Heart left ventricle (tissue), 13 donors: ENCODE results near the gene USP25.

ENCODE experiments used
- CTCF ChIP-seq, 12 donors: fragments of 200-600 bp; sonication (generic) in 4 of 12; IDR thresholded peaks; one replicate each; pipeline versions ENCODE4 v1.5.0 to v1.8.0; 2018 to 2022; ENCODE audit warnings: antibody characterized with exemption in 12 of 12, mild to moderate bottlenecking in 5 of 12
- POLR2A ChIP-seq, 2 donors: fragments of 450-650 bp; IDR thresholded peaks; one replicate each; pipeline ENCODE4 v1.6.1; 2017; ENCODE audit warnings: antibody characterized with exemption in 2 of 2, mild to moderate bottlenecking in 2 of 2, moderate library complexity in 2 of 2
- donor health status: ischemic (EF 13 %, LVEDD 7.1; RV severe dilation, severe dysfunction).
- donor health status: DM: no; HTN: yes; CAD: no.
- donor health status: DM: no; HTN: no; CAD: no.
- donor health status: ischemic (EF 25% LVEDD 6.9; RV normal size, moderate dysfunction).
- donor health status: ischemic (EF 25% LVEDD 5.7; RV mildly dilated, moderate dysfunction).
- donor health status: ischemic (EF 35%, LVEDD 5.7; RV mildly dilated, moderate dysfunction).
- donor health status: nonischemic (EF 11% LVEDD 7.7; RV severe dilation, severe dysfunction).
- donor health status: DM: yes; HTN: yes; CAD: no.
- donor health status: PGD.
- donor health status: ischemic (EF 29% LVEDD 5.4; RV normal size, mild dysfunction).
- donor health status: nonischemic (EF 23%, LVEDD 6.1; RV moderate dilation, normal function).

DNA sequence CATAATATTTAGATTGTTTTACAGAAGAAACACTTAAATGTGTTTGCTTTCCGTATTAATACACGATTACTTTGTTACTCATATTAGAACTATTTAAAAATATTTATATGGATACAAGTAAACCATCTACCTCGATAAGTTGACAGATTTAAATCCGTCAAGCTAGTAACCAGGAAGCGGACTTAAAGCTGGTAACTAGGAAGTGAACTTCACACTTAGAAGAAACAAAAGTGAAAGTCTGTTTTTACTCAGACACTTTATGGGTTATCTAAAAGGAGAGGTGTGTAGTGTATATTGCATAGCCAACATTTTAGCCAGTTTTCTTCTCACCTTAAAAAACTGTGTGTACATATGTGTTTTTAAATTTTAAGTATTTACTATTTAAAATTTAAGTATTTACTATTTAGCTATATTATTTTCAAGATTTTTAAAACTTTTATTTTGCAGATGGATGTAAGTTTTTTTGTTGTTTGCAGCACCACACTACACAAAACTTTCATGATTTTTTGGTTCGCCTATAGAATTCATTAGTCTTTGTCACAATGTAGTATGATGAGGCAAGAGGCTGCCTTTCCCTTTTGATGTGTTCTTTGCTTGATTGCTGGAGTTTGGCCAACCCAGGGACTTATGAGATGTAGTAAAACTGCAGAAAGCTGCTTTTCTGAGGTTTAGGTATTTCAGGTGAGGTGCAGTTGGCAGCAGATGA lies 2.7 kb downstream of the USP25 start:
- no peak for TF ChIP-seq CTCF (IDR thresholded peaks at IDR 0.05)
- no peak for TF ChIP-seq POLR2A (IDR thresholded peaks at IDR 0.05)
